DOHH2 (cell line): ENCODE data around the gene DKKL1.

Experiments
- H3F3A ChIP-seq: fragments of 200-600 bp; sonication (generic), shearing (Covaris generic); 2 replicates; pipeline ENCODE4 v1.6.0; 2016; ENCODE audit warnings: antibody characterized with exemption, mild to moderate bottlenecking; ENCODE audit not compliant: control insufficient read depth, insufficient read depth
- H3K27ac ChIP-seq: fragments of 200-600 bp; sonication (generic); 2 replicates; pipeline ENCODE4 v1.5.1; 2014; ENCODE audit warnings: low read depth, mild to moderate bottlenecking, low read length, moderate library complexity
- H3K27me3 ChIP-seq: fragments of 200-600 bp; sonication (generic); 2 replicates; pipeline ENCODE4 v1.6.1; 2014; ENCODE audit warnings: mild to moderate bottlenecking, low read length, mixed read lengths; ENCODE audit not compliant: control insufficient read depth
- H3K36me3 ChIP-seq: fragments of 200-600 bp; sonication (generic); 2 replicates; pipeline ENCODE4 v1.6.1; 2014; ENCODE audit warnings: mild to moderate bottlenecking, low read length, moderate library complexity, mixed read lengths; ENCODE audit not compliant: control insufficient read depth
- H3K4me1 ChIP-seq: fragments of 200-600 bp; sonication (generic); 2 replicates; pipeline ENCODE4 v1.6.1; 2014; ENCODE audit warnings: mild to moderate bottlenecking, low read length, mixed read lengths; ENCODE audit not compliant: control insufficient read depth
- H3K4me2 ChIP-seq: fragments of 200-600 bp; sonication (generic); 2 replicates; pipeline ENCODE4 v1.6.0; 2014; ENCODE audit warnings: mild to moderate bottlenecking, low read length, moderate library complexity
- H3K4me3 ChIP-seq: fragments of 200-600 bp; sonication (generic); 2 replicates; pipeline ENCODE4 v1.5.1; 2014; ENCODE audit warnings: mild to moderate bottlenecking, low read length, mixed read lengths
- H3K79me2 ChIP-seq: fragments of 200-600 bp; sonication (generic); 2 replicates; pipeline ENCODE4 v1.6.1; 2014; ENCODE audit warnings: mild to moderate bottlenecking, low read length, mixed read lengths; ENCODE audit not compliant: control insufficient read depth
- H3K9me2 ChIP-seq: fragments of 200-600 bp; sonication (generic); replicated peaks from 2 replicates; pipeline ENCODE4 v1.6.1; 2014; ENCODE audit warnings: mild to moderate bottlenecking, low read length, mixed read lengths; ENCODE audit not compliant: control insufficient read depth
- H3K9me3 ChIP-seq: fragments of 200-600 bp; sonication (generic); 2 replicates; pipeline ENCODE4 v1.6.1; 2014; ENCODE audit warnings: antibody characterized with exemption, low read length, mixed read lengths; ENCODE audit not compliant: control insufficient read depth, insufficient read depth
- H4K20me1 ChIP-seq: fragments of 200-600 bp; sonication (generic); 2 replicates; pipeline ENCODE4 v1.6.0; 2014; ENCODE audit warnings: low read depth, mild to moderate bottlenecking, antibody characterized with exemption, low read length, moderate library complexity; ENCODE audit not compliant: control insufficient read depth, insufficient read depth
- CTCF ChIP-seq: fragments of 200-600 bp; sonication (generic); IDR thresholded peaks from one replicate; pipeline ENCODE4 v1.5.1; 2014; ENCODE audit warnings: antibody characterized with exemption, mild to moderate bottlenecking, low read depth, low read length; ENCODE audit not compliant: poor library complexity, severe bottlenecking
- EZH2phosphoT487 ChIP-seq: fragments of 200-600 bp; sonication (generic); IDR thresholded peaks from 2 replicates; pipeline ENCODE4 v1.6.1; 2017; ENCODE audit warnings: borderline replicate concordance, mild to moderate bottlenecking, antibody characterized with exemption, low read length, moderate library complexity, mixed read lengths

Gene DKKL1

DNA sequence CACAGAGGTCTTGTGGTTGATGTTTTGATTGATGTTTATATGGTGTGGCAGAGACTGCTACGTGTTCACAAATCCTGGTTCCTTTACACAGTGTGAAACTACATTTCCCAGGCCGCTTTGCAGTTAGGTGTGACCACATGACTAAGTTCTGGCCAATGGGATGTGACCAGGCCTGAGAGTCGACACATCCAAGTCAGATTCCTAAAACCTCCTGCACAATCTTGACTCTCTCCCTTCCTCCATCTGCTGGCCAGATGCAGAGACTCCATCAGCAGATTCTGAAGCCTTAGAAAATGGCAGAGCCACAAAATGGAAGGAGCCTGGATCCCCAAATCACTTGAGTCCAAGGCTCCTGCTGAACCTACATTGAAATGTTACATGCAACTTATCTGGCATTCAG, 15.8 kb upstream of the DKKL1 start:
- TF ChIP-seq EZH2phosphoT487 (no peak), CTCF (no peak)
- H3K36me3 ChIP-seq = no peaks in the 10 kb centered on the region
- peak overlapping the region; percentile 17; the same call in 1 of the 2 replicates for H3K4me3 ChIP-seq
- H3K79me2 ChIP-seq = no peaks in the 10 kb centered on the region
- peak overlapping the region; percentile 15 for H3K4me2 ChIP-seq
- no peaks in the 10 kb centered on the region for H3K27me3 ChIP-seq
- no peaks in the 10 kb centered on the region; the same call in 1 of the 2 replicates for H3F3A ChIP-seq
- peak overlapping the region; percentile 30 for H3K27ac ChIP-seq
- peaks cover 19% of the 10 kb centered on the region for H3K4me1 ChIP-seq
- no peaks in the 10 kb centered on the region for H3K9me2 ChIP-seq
- H4K20me1 ChIP-seq = no peaks in the 10 kb centered on the region
- peaks cover 6% of the 10 kb centered on the region; the same call in 1 of the 2 replicates for H3K9me3 ChIP-seq

DNA sequence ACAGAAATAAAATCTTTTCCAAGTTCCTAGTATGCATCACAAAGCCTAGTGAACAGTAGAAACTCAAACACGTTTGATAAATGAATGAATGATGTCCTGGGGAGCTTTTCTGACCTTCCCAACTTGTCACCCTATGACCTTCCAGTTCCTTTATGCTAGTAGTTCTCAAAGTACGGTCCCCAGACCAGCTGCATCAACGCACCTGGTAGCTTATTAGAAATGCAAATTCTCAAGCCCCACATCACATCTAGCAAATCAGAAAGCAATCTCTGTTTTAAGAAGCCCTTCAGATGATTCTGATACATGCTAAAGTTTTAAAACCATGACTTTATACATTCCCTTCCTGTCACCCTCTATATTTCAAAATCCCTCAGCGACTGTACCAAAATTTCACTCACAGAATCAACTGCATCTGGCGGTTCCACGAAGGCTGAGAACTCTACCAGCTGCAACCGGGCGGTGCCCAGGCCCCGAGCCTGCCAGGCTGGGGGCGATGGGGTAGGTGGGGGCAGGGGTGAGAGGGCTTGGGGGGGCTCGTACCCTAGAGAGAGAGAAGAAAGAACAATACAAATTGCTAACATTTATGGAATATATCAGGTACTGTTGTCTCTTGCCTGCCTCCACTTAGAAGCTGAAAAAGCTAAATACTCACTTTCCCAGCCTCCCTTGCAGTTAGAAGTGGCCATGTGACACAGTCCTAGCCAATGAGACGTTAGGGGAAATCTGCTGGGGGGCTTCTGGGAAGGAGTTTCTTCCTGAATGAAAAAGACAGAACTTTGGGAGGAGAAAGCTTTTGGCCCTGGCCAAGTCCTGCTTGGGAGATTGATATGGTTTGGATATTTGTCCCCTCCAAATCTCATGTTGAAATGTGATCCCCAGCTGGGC, 15.1 kb upstream of the DKKL1 start:
- Histone ChIP-seq H3K4me2 (peak overlapping the region; percentile 15), H3K4me3 (peak overlapping the region; percentile 17), H3K9me2 (no peaks in the 10 kb centered on the region), H4K20me1 (no peaks in the 10 kb centered on the region), H3K79me2 (no peaks in the 10 kb centered on the region), H3K4me1 (peaks cover 26% of the 10 kb centered on the region), H3K9me3 (peaks cover 6% of the 10 kb centered on the region; the same call in 1 of the 2 replicates), H3K27me3 (no peaks in the 10 kb centered on the region), H3F3A (no peaks in the 10 kb centered on the region; the same call in 1 of the 2 replicates), H3K27ac (peak overlapping the region; percentile 30), H3K36me3 (no peaks in the 10 kb centered on the region)
- TF ChIP-seq EZH2phosphoT487 = no peak
- no peak for TF ChIP-seq CTCF

- H3K79me2 ChIP-seq = no peaks in the 10 kb centered on the region
- no peaks in the 10 kb centered on the region for H3K36me3 ChIP-seq
- no peak overlapping the region for H3K4me2 ChIP-seq
- no peak overlapping the region for H3K4me3 ChIP-seq
- no peaks in the 10 kb centered on the region for H4K20me1 ChIP-seq
- H3K4me1 ChIP-seq = peaks cover 36% of the 10 kb centered on the region
- H3F3A ChIP-seq = no peaks in the 10 kb centered on the region
- H3K9me3 ChIP-seq = peaks cover 6% of the 10 kb centered on the region; the same call in 1 of the 2 replicates
- H3K9me2 ChIP-seq = no peaks in the 10 kb centered on the region
- H3K27ac ChIP-seq = no peak overlapping the region
- no peak for TF ChIP-seq EZH2phosphoT487
- TF ChIP-seq CTCF = no peak
- no peaks in the 10 kb centered on the region for H3K27me3 ChIP-seq
Observed at GRCh38 chr19:49349567-49349966, 14.1 kb upstream of the DKKL1 start.
